Stimulated activated CD4-positive, alpha-beta T cell treated with anti-CD3 and anti-CD28 coated beads, TNF-alpha, amount 100 ng/mL, for 24 hours (primary cell): ENCODE data around the gene HSD3B1.
"Not testable (repeated sequence)": the region's sequence is repeated elsewhere in the genome, so short reads cannot be mapped to it uniquely, and the experiment has no call there.

Experiments
- DNase-seq, 3 experiments: peaks; one replicate each; pipeline ENCODE4 v3.0.0-alpha.2; 2020; ENCODE audit warnings: low read depth in 3 of 3

Gene HSD3B1

GRCh38 chr1:119553302-119554071 is 46.5 kb downstream of the HSD3B1 start:
- DNase-seq = not testable (repeated sequence)

DNA sequence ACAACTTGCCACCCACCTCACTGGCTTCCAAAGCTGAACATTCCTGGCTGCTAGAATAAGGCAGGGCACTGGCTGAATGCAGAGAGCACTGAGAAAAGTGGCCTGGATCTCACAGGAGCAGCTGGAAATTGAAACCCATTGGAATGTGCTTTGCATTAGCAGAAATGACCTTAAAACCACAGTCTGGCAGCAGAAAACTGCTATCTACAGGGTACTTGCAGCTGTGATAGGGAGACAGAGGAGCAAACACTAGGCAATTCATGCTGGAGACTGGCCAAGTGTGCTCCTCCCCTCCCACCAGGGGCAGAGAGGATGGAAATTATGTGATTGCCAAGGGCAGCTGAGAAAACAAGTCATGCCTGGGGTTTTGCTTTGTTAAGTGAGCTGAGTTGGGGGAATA is 47.2 kb downstream of the HSD3B1 start:
- DNase-seq = no peak

GRCh38 chr1:119556423-119556822 is 49.4 kb downstream of the HSD3B1 start:
- no peak for DNase-seq

DNA sequence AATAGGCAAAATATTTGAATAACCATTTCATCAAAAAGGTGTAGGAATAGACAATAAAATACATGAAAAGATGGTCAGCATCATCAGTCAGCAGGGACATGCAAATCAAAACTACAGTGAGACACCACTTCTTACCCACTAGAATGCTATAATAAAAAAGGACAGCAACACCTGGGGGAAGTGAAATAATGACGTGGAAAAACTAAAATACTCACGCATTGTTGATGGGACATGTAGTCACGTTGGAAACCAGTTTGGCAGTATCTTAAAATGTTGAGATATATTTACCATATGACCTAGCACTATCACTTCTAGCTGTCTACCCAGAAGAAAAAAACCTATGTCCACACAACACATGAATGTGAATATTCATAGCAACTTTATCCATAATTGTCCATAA is 53.4 kb downstream of the HSD3B1 start:
- DNase-seq = not testable (repeated sequence)

GRCh38 chr1:119564548-119564947 is 57.5 kb downstream of the HSD3B1 start:
- no peak for DNase-seq
